Adipocyte (in vitro differentiated cells): ENCODE data around the gene ANGPTL4.

Experiments used
- DNase-seq: peaks from one replicate; pipeline ENCODE4 v3.0.0-alpha.2; 2015; ENCODE audit warnings: low read depth
- H3K27me3 ChIP-seq: replicated peaks from 2 replicates; pipeline ENCODE4 v1.7.0; 2013; ENCODE audit warnings: mild to moderate bottlenecking, low read length, moderate library complexity; ENCODE audit not compliant: control insufficient read depth, insufficient read depth
- H3K36me3 ChIP-seq: 2 replicates; pipeline ENCODE4 v1.7.0; 2013; ENCODE audit warnings: low read length, mild to moderate bottlenecking, moderate library complexity; ENCODE audit not compliant: control insufficient read depth, insufficient read depth, severe bottlenecking
- H3K4me1 ChIP-seq: 2 replicates; pipeline ENCODE4 v1.7.0; 2013; ENCODE audit warnings: mild to moderate bottlenecking, low read length, moderate library complexity; ENCODE audit not compliant: control insufficient read depth, insufficient read depth
- H3K4me3 ChIP-seq: 2 replicates; pipeline ENCODE4 v1.7.0; 2013; ENCODE audit warnings: mild to moderate bottlenecking, low read length, moderate library complexity
- H3K9ac ChIP-seq: 2 replicates; pipeline ENCODE4 v1.7.0; 2013; ENCODE audit warnings: mild to moderate bottlenecking, low read length, moderate library complexity
- H3K9me3 ChIP-seq: 2 replicates; pipeline ENCODE4 v1.7.0; 2013; ENCODE audit warnings: mild to moderate bottlenecking, low read length, moderate library complexity; ENCODE audit not compliant: control insufficient read depth

The ANGPTL4 gene

GRCh38 chr19:8323781-8324185, 40.2 kb upstream of the ANGPTL4 start:
- Histone ChIP-seq H3K9ac (no peak overlapping the region), H3K36me3 (peaks cover 16% of the 10 kb centered on the region), H3K4me3 (no peak overlapping the region), H3K27me3 (no peaks in the 10 kb centered on the region), H3K9me3 (peaks cover 5% of the 10 kb centered on the region), H3K4me1 (peaks cover 26% of the 10 kb centered on the region)
- no peak for DNase-seq

DNA sequence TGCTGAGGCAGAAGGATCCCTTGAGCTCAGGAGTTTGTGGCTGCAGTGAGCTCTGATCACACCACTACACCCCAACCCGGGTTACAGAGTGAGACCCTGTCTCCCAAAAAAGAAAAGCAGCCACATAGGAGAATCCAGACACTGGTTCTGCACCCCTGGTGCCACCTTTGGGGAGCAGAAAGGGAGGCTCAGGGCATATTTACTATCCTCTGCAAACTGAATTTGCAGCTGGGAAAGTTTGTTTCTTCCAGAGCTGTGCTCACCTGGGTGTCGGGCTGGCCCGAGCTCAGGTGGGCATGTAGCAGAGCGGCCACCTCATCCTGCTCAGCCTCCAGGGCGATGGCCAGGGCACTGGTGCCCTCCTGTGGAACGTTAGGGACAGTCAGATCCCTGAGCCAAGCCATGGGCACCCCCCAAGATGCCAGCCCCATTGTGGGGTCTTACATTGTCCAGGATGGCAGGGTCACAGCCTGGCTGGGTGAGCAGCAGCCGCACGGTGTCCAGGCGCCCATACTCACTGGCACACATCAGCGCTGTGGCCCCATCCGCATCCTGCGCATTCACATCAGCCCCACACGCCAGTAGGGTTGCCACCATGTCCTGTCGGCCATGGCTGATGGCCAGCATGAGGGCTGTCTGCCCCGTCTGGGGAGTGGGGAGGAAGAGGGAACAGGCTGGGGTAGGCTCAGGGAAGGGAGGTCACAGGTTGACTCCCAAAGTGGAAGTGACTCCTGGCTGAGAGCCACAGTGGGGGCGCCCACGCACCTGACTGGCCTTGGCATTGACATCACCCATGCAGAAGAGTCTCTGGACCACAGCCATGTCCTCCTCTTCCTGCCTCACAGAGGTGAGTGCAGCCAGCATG, 39.5 kb upstream of the ANGPTL4 start:
- peaks cover 5% of the 10 kb centered on the region for H3K9me3 ChIP-seq
- no peak for DNase-seq
- H3K36me3 ChIP-seq: peaks cover 16% of the 10 kb centered on the region
- peaks cover 26% of the 10 kb centered on the region for H3K4me1 ChIP-seq
- no peaks in the 10 kb centered on the region for H3K27me3 ChIP-seq
- H3K9ac ChIP-seq: no peak overlapping the region
- H3K4me3 ChIP-seq: no peak overlapping the region

DNA sequence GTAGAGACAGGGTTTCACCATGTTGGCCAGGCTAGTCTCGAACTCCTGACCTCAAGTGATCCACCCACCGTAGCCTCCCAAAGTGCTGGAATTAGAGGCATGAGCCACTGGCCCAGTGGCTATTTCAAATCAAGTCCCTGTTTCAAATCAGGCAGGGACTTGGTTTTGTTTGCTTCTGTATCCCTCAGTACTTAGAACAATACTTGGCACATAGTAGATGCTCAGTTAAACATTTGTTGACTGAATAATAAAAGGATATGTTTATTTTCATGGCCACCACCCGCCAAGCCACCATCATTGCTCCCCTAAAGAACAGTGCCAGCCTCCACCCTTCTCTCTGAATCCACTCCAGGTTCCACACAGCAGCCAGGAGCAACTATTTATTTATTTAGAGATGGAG, 38.5 kb upstream of the ANGPTL4 start:
- H3K9me3 ChIP-seq: peaks cover 5% of the 10 kb centered on the region
- no peak overlapping the region for H3K4me3 ChIP-seq
- no peaks in the 10 kb centered on the region for H3K27me3 ChIP-seq
- H3K9ac ChIP-seq: no peak overlapping the region
- peaks cover 16% of the 10 kb centered on the region for H3K4me1 ChIP-seq
- DNase-seq: no peak
- peaks cover 16% of the 10 kb centered on the region for H3K36me3 ChIP-seq

DNA sequence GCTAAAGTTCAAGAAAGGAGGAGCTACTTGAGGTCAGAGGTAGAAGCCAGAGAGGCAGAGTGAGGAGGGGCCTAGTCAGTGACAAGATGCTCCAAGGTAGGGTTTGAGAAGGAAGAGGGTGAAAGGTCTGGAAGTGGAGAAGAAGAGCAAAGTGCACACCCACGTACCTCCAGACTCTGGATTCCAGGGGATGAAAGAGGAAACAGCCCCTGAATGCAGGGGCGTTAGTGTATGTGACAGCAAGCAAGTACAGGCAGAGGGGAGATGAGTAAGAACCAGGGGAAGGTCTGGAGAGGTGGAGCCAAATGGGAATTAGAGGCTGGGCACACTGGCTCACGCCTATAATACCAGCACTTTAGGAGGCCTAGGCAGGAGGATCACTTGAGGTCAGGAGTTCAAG, 34.0 kb upstream of the ANGPTL4 start:
- no peak for DNase-seq

GRCh38 chr19:8331263-8331845, 32.6 kb upstream of the ANGPTL4 start:
- Histone ChIP-seq H3K27me3 (peaks cover 25% of the 10 kb centered on the region), H3K9me3 (peaks cover 5% of the 10 kb centered on the region), H3K36me3 (no peaks in the 10 kb centered on the region), H3K4me3 (no peak overlapping the region), H3K9ac (no peak overlapping the region), H3K4me1 (no peaks in the 10 kb centered on the region)
- no peak for DNase-seq

More for the DNA sequence above, 34.0 kb upstream of the ANGPTL4 start:
- Histone ChIP-seq H3K9me3 (peaks cover 5% of the 10 kb centered on the region), H3K9ac (no peak overlapping the region), H3K4me1 (no peaks in the 10 kb centered on the region), H3K27me3 (peaks cover 17% of the 10 kb centered on the region), H3K4me3 (no peak overlapping the region), H3K36me3 (no peaks in the 10 kb centered on the region)

DNA sequence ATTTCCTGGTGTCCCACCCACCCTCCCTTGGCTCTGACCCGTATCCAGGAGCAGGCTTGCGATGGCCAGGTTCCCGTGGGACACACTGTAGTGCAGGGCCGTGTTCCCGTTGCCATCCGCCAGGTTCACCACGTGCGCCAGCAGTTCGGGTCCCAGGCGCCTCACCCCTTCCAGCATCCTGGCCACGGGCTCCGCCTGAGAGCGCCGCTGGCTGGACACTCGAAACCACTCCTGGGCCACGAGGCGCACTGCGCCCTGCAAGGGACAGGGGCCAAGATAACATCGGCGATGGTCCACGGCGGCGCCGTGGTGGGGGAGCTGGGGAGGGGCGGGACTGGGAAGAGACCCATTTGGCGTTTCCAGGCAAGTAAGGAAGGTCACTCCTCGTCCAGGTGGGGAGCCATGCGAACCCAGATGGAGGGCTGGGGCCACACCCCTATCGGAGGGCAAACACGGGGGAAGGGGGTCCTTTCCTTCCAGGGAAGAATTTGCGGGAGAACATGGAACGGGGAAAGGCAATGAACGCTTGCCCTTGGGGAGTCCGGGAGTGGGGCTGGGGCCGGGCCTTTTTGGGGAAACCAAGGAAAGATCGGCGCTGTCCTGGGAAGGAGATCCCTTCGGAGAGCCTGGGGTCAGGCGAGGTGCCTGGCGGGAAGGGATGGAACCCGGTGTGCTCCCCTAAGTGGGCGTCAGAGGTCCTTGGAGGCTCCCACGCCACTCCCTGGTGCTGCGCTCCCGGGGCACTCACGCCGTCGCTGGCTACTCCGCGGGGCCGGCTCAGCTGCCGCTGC, 30.8 kb upstream of the ANGPTL4 start:
- peaks cover 29% of the 10 kb centered on the region for H3K27me3 ChIP-seq

DNA sequence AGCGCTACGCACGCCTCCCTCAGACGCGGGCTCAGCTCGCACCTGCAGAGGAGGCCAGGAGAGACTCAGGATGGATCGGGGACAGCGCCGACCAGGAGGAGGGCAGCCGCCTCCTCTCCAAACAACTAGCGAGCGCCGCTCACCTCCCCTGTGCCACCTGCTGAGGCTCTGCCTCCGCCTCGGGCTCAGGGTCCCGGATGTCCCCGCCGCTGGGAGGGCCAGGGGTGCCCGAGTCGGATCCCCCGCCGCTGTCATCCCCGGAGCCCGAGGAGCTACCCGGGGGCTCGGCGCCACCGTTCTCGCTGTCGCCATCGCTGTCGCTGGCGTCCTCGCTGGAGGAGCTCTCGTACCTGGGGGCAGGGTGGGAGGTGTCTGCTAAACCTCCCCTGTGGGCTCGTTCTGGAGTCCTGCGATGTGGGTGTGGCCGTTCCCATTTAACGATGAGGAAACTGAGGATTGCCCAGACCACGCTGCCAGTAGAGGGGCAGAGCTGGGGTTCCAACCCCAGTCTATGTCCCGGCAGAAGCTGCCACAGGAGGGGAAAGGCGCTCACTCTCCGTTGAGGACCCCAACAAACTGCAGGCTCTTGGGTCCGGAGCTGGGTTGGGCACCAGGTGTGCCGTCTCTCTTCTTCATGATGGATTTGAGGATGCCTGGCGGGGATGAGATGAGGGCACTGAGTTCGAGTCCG, 30.0 kb upstream of the ANGPTL4 start:
- no peak for DNase-seq
- H3K4me1 ChIP-seq: no peaks in the 10 kb centered on the region
- H3K9ac ChIP-seq: no peak overlapping the region
- no peaks in the 10 kb centered on the region for H3K36me3 ChIP-seq
- H3K9me3 ChIP-seq: no peaks in the 10 kb centered on the region
- H3K4me3 ChIP-seq: no peak overlapping the region
- H3K27me3 ChIP-seq: peaks cover 31% of the 10 kb centered on the region

More for the DNA sequence above, 30.8 kb upstream of the ANGPTL4 start:
- no peak for DNase-seq
- no peak overlapping the region for H3K4me3 ChIP-seq
- H3K4me1 ChIP-seq: no peaks in the 10 kb centered on the region
- H3K9ac ChIP-seq: no peak overlapping the region
- no peaks in the 10 kb centered on the region for H3K36me3 ChIP-seq
- H3K9me3 ChIP-seq: no peaks in the 10 kb centered on the region

- Histone ChIP-seq H3K27me3 (peaks cover 34% of the 10 kb centered on the region), H3K36me3 (no peaks in the 10 kb centered on the region), H3K9me3 (no peaks in the 10 kb centered on the region), H3K4me1 (no peaks in the 10 kb centered on the region), H3K4me3 (peak overlapping the region; percentile 47), H3K9ac (no peak overlapping the region)
- peak; percentile 76 for DNase-seq
These were observed 29.3 kb upstream of the ANGPTL4 start for GRCh38 chr19:8334458-8335342.

- no peaks in the 10 kb centered on the region for H3K9me3 ChIP-seq
- peaks cover 37% of the 10 kb centered on the region for H3K27me3 ChIP-seq
- DNase-seq: no peak
- peak overlapping the region; percentile 47 for H3K4me3 ChIP-seq
- no peaks in the 10 kb centered on the region for H3K4me1 ChIP-seq
- H3K36me3 ChIP-seq: no peaks in the 10 kb centered on the region
- no peak overlapping the region for H3K9ac ChIP-seq
These were observed 28.4 kb upstream of the ANGPTL4 start for GRCh38 chr19:8335343-8336071.

GRCh38 chr19:8336072-8336569, 27.8 kb upstream of the ANGPTL4 start:
- no peak for DNase-seq
- H3K4me3 ChIP-seq: no peak overlapping the region
- H3K4me1 ChIP-seq: no peaks in the 10 kb centered on the region
- peaks cover 41% of the 10 kb centered on the region for H3K27me3 ChIP-seq
- no peaks in the 10 kb centered on the region for H3K36me3 ChIP-seq
- H3K9ac ChIP-seq: no peak overlapping the region
- H3K9me3 ChIP-seq: no peaks in the 10 kb centered on the region
